HL-60 (cell line): ENCODE data around the gene STARD10.

Source experiments
- POLR2AphosphoS5 ChIP-seq: IDR thresholded peaks from 2 replicates; pipeline ENCODE4 v1.6.1; 2012; ENCODE audit warnings: low read depth
- TF ChIP-seq, protein P1 (sequence below): IDR thresholded peaks from one replicate; pipeline ENCODE4 v1.5.1; 2011; ENCODE audit warnings: low read length, control low read depth, inconsistent platforms; ENCODE audit not compliant: insufficient read depth

- no peak for TF ChIP-seq POLR2AphosphoS5
- TF ChIP-seq, protein P1, sequence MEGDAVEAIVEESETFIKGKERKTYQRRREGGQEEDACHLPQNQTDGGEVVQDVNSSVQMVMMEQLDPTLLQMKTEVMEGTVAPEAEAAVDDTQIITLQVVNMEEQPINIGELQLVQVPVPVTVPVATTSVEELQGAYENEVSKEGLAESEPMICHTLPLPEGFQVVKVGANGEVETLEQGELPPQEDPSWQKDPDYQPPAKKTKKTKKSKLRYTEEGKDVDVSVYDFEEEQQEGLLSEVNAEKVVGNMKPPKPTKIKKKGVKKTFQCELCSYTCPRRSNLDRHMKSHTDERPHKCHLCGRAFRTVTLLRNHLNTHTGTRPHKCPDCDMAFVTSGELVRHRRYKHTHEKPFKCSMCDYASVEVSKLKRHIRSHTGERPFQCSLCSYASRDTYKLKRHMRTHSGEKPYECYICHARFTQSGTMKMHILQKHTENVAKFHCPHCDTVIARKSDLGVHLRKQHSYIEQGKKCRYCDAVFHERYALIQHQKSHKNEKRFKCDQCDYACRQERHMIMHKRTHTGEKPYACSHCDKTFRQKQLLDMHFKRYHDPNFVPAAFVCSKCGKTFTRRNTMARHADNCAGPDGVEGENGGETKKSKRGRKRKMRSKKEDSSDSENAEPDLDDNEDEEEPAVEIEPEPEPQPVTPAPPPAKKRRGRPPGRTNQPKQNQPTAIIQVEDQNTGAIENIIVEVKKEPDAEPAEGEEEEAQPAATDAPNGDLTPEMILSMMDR = no peak
Observed at GRCh38 chr11:72833811-72834493, 40.1 kb upstream of the STARD10 start.
